GM21526 (cell line): ENCODE results near the gene MALRD1.

Experiments used
- ATAC-seq: cut with Tn5 transposase; IDR thresholded peaks from one replicate; pipeline ENCODE4 v1.9.1; 2021; ENCODE audit warnings: moderate library complexity; ENCODE audit not compliant: unreplicated experiment, low FRiP score

MALRD1 gene

GRCh38 chr10:19209319-19209718, 160.7 kb downstream of the MALRD1 start:
- no peak for ATAC-seq

GRCh38 chr10:19212590-19212989, 164.0 kb downstream of the MALRD1 start:
- no peak for ATAC-seq

DNA sequence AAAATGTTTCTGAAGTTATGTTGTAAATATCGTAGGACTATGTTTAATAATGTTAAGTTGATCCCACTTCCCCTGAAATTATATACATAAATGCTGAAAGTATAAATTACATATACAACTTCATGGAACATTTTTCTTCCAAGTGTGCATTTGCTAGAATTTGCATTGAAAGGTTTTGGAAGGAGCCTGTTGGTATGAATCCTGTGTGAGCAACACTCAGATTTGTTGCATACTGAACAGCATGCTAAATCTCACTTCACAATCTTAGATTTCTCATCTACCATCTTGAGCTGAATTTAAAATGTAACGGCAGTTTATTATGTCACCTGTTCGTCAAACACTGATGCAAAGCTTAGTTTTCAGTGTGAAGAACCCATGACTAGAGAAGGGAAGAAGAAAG, 172.6 kb downstream of the MALRD1 start:
- ATAC-seq: no peak

DNA sequence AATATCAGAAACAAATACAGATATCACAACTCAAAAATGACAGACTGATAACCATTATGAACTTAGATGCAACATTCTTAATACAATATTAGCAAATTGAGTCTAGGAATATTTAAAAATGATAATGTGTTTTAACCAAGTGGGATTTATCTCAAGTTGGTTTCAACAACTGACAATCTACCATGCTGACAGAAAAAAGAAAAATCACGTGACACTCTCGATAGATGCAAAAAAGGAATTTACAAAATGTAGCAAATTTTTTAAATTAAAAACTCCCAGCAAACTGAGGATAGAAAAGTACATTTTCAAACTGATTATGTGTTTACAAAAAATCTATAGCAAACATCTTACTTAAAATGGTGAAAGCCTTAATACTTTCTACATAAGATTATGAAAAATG, 177.4 kb downstream of the MALRD1 start:
- ATAC-seq: no peak

DNA sequence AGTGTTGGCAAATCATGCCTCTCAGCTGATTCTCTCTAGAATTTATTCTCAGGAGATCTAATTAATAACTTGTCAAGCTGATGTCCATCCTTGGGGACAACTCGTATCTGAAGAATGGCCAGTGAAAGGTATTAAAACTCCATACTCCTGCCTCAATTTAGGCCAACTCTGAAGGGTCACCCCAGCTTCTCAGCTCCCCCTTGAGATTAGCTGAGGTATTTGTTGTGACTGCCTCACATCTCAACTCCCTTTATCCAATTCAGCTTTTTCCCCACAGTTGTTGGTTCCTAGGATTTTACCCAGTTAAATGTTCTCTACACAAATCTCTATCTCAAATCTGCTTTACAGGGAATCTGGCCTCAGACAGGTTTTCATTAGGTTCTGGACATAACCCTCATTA, 182.4 kb downstream of the MALRD1 start:
- ATAC-seq: no peak

DNA sequence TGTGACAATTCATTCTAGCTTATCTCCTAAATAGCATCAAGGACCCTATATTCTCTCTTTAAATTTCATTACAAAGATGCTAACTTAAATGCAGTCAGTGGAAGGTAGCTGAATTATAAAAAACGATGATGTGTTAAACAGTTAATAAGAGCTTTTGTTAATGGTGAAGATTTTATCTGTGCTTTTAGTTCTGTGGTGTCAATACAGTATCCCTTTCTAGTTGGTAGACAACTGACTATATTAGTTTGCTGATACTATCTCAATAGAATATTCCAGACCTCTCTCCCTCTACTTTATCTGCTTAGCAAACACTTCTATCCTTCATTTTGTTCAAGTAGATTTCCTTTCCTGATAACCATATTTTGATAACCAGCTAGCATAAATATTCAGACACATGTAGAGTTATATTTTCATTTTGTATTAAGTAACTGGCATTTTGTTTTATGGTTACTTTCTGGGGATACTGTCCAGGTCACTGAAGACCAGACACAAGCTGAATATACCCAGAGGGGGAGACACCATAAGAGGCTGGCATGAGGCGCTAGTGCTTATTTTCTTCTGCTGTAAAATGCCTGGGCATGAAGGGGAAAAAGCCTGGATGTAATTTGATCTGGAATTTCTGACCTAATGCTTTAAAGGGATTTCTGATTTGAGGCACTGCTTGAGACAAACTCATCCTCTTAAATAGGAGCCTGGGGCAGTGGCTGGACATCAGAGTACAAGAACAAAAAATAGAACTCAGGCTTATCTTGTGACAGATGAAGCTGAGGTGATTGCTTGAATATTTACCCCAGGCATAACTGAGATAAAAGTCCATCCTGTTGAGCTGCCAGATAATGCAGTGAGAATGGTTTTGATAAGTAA, 197.5 kb downstream of the MALRD1 start:
- no peak for ATAC-seq

DNA sequence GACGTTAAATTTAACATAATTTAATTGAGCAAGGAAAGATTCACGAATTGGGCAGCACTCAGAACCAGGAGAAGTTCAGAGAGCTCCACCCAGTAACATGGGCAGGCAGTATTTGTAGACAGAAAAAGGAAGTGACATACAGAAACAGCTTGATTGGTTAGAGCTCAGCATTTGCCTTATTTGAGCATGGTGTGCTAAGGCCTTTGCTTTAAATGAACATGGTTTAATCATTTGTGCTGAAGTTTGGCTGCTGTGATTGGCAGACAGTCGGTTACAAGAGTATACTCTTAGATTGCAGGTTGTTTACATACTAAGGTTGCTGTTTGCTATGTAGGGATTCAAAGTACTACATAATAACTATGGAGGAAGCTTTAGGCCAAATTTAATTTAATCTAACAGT, 199.2 kb downstream of the MALRD1 start:
- no peak for ATAC-seq

- no peak for ATAC-seq
Measured at GRCh38 chr10:19250546-19250945, 201.9 kb downstream of the MALRD1 start.

- ATAC-seq: no peak
Measured at GRCh38 chr10:19252531-19252930, 203.9 kb downstream of the MALRD1 start.

DNA sequence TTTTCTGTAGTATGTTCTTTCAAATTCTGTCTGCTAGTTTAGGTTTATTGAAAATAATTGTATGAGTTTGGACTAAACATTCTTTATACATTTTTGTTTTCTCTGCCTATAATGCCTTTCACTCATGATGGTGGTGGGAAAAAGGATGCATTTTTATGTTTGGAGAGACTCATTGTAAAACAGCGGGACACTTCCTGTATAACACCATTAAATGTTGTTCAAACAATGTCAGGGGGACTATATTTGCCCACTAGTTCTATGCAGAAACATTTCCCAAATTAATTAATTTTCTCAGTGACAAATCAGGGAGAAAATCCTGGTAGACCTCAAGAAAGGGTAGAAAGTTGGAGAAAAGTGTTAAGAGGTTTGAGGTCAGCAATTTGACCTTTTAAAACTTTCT, 207.7 kb downstream of the MALRD1 start:
- no peak for ATAC-seq

- ATAC-seq: no peak
Measured at GRCh38 chr10:19263262-19263661, 214.7 kb downstream of the MALRD1 start.

- no peak for ATAC-seq
Measured at GRCh38 chr10:19283285-19283684, 234.7 kb downstream of the MALRD1 start.

DNA sequence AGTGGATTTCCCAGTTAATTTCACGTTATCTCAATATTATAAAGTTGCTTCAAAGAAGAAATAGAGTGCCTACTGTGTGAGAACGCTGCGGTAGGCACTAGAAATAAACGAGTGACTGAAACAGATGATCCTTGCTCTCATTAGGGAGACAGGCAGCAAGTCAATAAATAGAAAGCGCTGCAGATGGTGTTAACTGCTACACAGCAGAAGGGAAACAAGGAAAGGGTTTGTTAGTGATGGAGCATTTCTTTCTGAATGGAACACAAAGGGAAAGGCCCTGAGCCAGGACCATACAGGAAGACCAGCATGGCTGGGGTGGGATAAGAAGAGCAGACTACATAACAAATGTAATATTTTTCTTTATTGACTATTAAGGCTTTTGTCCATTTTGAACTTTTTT, 235.2 kb downstream of the MALRD1 start:
- no peak for ATAC-seq

- no peak for ATAC-seq
Measured at GRCh38 chr10:19290770-19291169, 242.2 kb downstream of the MALRD1 start.

DNA sequence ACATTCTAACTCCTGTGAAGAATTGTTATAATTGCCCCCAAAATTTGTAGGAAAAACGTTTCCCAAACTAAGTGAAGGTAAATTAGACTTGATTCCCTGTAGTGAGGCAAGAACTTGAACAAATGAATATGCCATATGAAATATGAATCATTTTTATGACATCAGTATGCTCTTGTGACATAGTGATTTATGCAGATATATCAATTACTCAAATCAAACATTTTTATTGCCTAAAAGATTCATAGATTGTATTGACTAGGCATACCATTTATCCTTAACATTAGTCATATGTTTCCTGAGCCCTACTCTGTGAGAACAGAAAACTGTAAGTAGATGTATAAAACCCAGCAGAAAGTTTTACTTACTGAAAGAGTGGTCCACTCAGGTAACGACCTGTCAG, 245.6 kb downstream of the MALRD1 start:
- ATAC-seq: no peak

DNA sequence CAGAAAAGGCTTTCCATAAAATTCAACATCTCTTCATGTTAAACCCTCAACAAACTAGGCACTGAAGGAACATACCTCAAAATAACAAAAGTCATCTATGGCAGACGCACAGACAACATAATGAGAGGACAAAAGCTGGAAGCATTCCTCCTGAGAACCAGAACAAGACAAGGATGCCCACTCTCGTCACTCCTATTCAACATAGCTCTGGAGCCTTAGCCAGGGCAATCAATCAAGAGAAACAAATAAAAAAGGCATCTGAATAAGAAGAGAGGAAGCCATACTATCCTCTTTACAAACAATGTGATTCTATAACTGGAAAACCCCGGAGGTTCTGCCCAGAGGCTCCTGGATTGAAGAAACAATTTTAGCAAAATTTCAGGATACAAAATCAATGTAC, 251.0 kb downstream of the MALRD1 start:
- ATAC-seq: no peak

DNA sequence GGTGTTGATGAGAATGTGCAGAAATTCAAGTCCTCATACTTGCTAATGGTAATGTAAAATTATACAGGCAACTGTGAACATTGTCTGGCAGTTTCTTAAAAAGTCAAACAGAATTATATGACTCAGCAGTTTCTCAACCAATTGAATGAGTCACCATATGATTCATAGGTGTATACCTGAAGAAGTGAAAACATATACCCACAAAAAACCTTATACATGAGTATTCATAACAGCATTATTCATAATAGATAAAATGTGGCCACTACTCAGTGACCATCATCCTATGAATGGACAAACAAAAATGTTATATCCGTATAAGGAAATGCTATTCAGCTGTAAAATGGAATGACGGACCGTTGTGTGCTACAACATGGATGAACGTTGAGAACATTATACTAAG, 253.5 kb downstream of the MALRD1 start:
- no peak for ATAC-seq

DNA sequence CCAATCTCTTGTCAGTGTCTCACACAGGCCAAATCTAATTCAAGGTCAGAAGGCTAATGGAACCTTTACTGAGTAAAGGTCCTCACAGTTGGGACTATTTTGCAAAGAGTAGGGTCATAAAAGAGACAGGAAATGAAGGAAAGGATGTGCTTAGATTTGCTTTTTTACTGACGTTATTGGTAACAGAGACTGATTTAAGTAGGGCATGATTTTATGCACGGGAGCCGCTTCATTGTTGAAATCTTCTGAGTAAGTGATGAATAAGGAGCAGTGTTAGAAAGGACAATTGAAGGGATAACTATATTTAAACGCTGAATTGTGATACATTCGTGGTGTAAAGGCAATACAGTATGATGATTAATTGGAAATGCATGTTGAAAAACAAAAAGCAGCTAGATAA, 261.5 kb downstream of the MALRD1 start:
- ATAC-seq: no peak

DNA sequence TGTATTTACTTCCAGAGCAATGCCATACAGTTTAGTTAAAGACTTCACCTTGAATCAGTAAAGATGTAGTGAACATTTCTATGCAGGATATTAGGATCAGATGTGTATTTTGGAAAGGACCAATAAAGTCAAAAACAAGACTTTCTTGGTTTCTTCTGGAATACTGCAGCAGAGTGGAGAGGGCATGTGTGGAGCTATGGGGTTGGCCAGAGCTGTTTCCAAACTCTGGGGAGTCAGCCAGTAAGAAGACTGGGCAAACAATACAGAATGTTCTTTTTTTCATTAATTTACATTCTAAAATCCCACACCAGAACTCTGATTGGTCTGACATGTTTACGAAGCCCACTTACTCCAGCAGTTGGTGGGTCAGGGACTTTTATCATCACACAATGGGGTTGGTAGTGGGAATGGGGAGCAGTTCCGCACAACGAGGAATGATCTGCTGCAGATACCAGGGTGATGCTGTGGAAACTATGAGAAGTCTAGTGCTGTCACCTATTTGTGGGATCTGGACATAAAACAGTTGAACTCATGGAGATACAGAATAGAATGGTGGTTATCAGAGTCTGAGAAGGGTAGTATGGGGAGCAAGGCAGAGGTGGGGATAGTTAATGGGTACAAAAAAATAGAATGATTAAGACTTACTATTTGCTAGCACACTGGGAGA, 267.7 kb downstream of the MALRD1 start:
- no peak for ATAC-seq

DNA sequence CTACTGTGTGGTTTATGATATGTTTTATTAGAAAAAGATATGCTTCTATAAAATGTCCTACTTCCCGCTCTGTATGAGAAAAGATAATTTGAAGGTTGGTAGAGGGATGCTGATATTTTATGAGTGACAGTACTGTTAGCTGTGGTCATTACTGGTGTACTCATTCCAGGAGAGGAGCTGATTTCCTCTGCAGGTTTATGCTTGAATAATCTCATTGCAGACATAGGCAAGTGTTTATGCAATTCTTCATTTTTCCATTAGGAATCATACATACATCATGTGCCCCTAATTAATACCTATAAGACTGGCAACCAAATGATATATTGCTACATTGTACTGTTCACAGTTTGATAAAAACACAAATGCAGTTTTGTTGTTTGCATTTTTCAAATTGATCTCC, 269.4 kb downstream of the MALRD1 start:
- no peak for ATAC-seq

DNA sequence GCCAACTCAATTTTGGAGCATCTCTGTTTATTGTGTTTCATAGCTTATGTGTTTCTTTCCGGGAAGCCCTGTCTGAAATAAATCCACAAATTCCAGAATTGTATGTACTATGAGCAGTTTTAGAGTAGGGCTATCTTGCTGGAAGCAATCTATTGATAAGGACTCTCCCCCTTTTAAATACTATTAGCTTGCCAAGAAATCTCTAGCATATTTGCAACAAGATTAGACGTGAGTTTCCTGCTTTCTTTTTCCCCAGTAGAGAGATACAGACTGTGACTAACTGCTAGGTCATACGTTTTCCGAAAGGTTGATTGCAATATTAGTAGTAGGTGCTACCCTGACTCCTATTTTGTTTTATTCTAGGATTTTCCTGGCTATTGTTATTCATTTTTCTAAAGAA, 277.0 kb downstream of the MALRD1 start:
- no peak for ATAC-seq

DNA sequence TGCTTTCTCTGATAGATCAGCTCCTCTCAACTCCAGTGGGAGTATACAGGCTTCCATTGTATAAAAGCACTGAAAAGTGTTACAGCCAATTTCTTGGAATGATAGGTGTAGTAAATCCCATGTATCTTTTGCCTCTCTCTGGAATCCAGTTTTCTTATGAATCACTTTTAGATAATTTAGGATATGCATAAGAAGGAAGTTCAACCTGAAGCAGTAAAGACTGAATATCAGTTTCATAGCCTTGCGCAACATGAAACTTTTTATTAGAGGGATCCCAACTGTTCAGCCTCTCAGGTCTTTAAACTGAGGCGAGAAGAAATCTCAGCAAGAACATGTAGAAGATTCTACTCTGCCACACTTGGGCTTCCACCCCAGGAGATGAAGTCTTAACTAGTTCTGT, 280.0 kb downstream of the MALRD1 start:
- ATAC-seq: no peak
